Calu3 (cell line): Measurements from ENCODE around the gene ZC3H7B. TPM values are rescaled to one million over a fixed set of nuclear protein-coding genes. Genes with fewer than 3 reads are reported as not detected.

Source experiments
- BruUV-seq: library from RNA; stranded (reverse); fragments of 400-500 nt; replicated peaks from 2 replicates; lab custom pipeline; 2021; lab: Mats Ljungman, UMichigan
- CTCF ChIA-PET: fragments of 300-600 bp; sonication (Branson Sonifier 250); formaldehyde crosslinking; loops from one replicate; lab custom pipeline; 2022; ENCODE audit warnings: antibody characterized with exemption; lab: Charles Lee
- DNase-seq: peaks from one replicate; pipeline ENCODE4 v3.0.0; 2022
- H3K27ac Mint-ChIP-seq: one replicate; pipeline ENCODE4 v1.8.0; 2022; ENCODE audit warnings: mixed read lengths; ENCODE audit not compliant: unreplicated experiment
- H3K27me3 Mint-ChIP-seq: one replicate; pipeline ENCODE4 v1.8.0; 2022; ENCODE audit warnings: mixed read lengths; ENCODE audit not compliant: unreplicated experiment
- H3K36me3 Mint-ChIP-seq: one replicate; pipeline ENCODE4 v1.8.0; 2022; ENCODE audit warnings: mild to moderate bottlenecking, moderate library complexity, mixed read lengths; ENCODE audit not compliant: insufficient read depth, unreplicated experiment
- H3K4me1 Mint-ChIP-seq: one replicate; pipeline ENCODE4 v1.8.0; 2022; ENCODE audit warnings: mild to moderate bottlenecking, low read depth, mixed read lengths; ENCODE audit not compliant: unreplicated experiment
- H3K4me3 Mint-ChIP-seq: one replicate; pipeline ENCODE4 v1.8.0; 2022; ENCODE audit warnings: mild to moderate bottlenecking, low read depth, moderate library complexity, mixed read lengths; ENCODE audit not compliant: unreplicated experiment
- H3K9me3 Mint-ChIP-seq: one replicate; pipeline ENCODE4 v1.8.0; 2022; ENCODE audit warnings: low read depth, mixed read lengths; ENCODE audit not compliant: unreplicated experiment
- intact Hi-C: fragments of 100-400 bp; cut with micrococcal nuclease; formaldehyde crosslinking; loops from one replicate; pipeline ENCODE4 v1.10.0; 2022; ENCODE audit not compliant: unreplicated experiment
- total RNA-seq: library from RNA; stranded (reverse); gene quantifications from 2 replicates; pipeline ENCODE4 v1.2.3, GENCODE V29; 2022
- TF ChIP-seq, protein P1 (sequence below): fragments of 200-600 bp; IDR thresholded peaks from one replicate; pipeline ENCODE4 v1.8.0; 2022; ENCODE audit warnings: antibody characterized with exemption; ENCODE audit not compliant: unreplicated experiment

ZC3H7B gene
- total RNA-seq, 1 experiment from 2014 or later = 53.5 TPM

DNA sequence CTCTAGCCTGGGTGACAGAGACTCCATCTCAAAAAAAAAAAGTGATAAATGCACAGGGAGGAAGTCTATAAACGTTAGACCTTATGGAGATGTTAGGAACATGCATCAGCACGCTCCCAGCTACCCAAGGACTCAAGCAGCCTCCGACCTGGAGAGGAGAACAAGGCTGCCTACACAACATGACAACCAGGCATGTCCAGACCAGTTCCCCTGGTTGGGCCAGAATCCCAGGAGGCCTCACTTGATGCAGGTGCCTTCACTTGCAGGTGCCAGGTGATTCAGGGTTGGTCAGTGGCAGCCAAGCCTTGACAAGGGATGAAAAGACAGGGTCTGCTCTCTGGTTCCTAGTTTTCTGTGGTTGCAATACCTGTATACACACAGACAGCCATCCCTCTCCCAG, 21.3 kb upstream of the ZC3H7B start:
- DNase-seq = no peak
- CTCF ChIA-PET = no interaction called here
- TF ChIP-seq, protein P1, sequence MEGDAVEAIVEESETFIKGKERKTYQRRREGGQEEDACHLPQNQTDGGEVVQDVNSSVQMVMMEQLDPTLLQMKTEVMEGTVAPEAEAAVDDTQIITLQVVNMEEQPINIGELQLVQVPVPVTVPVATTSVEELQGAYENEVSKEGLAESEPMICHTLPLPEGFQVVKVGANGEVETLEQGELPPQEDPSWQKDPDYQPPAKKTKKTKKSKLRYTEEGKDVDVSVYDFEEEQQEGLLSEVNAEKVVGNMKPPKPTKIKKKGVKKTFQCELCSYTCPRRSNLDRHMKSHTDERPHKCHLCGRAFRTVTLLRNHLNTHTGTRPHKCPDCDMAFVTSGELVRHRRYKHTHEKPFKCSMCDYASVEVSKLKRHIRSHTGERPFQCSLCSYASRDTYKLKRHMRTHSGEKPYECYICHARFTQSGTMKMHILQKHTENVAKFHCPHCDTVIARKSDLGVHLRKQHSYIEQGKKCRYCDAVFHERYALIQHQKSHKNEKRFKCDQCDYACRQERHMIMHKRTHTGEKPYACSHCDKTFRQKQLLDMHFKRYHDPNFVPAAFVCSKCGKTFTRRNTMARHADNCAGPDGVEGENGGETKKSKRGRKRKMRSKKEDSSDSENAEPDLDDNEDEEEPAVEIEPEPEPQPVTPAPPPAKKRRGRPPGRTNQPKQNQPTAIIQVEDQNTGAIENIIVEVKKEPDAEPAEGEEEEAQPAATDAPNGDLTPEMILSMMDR = no peak
- Mint-ChIP-seq H3K36me3 (peaks cover 84% of the 10 kb centered on the region), H3K9me3 (no peaks in the 10 kb centered on the region), H3K27me3 (no peaks in the 10 kb centered on the region), H3K27ac (no peak overlapping the region), H3K4me1 (peaks cover 28% of the 10 kb centered on the region), H3K4me3 (no peak overlapping the region)
- intact Hi-C loops = no loop called here
- BruUV-seq = no TSS peak

DNA sequence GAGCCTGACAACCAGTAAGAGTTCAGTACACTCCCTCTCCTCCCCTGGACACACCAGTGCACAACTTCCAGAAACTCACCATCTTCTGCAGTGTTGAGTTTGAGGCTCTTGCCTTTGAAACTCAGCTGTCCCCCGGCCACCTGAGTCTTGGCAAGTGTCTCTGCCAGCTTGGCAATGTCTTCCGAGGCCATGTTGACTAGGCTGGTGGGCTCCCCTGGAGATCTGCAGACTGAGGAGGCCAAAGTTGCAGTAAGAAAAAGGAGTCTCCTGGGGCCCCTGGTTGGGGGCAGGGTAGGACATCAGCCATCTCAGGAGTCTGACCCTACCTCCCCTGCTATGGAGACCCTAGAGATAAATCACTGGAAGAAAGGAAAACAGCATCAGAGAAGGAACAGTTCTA, 20.5 kb upstream of the ZC3H7B start:
- CTCF ChIA-PET = no interaction called here
- H3K27ac Mint-ChIP-seq = no peak overlapping the region
- TF ChIP-seq, protein P1 = no peak
- no TSS peak for BruUV-seq
- no peak overlapping the region for H3K4me3 Mint-ChIP-seq
- H3K9me3 Mint-ChIP-seq = no peaks in the 10 kb centered on the region
- H3K4me1 Mint-ChIP-seq = peaks cover 28% of the 10 kb centered on the region
- intact Hi-C loops = no loop called here
- peaks cover 92% of the 10 kb centered on the region for H3K36me3 Mint-ChIP-seq
- H3K27me3 Mint-ChIP-seq = no peaks in the 10 kb centered on the region
- no peak for DNase-seq

DNA sequence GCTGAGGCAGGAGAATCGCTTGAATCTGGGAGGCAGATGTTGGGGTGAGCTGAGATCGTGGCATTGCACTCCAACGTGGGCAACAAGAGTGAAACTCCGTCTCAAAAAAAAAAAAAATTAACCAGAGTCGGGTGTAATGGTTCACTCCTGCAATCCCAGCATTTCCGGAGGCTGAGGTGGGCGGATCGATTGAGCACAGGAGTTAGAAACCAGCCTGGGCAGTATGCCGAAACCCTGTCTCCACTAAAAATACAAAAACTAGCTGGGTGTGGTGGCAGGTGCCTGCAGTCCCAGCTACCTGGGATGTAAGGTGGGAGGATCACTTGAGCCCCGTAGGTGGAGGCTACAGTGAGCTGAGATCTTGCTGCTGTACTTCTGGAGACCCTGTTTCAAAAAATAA, 16.9 kb upstream of the ZC3H7B start:
- BruUV-seq = no TSS peak
- CTCF ChIA-PET = interaction anchor here (0.7 to 1.4 kb wide), 4 partner anchors 10 to 1968 kb away, joined by 3 to 5 read pairs (median 3); partner anchors contain the start of genes TEF and ZC3H7B
- Mint-ChIP-seq H3K4me1 (peaks cover 45% of the 10 kb centered on the region), H3K36me3 (peaks cover 80% of the 10 kb centered on the region), H3K27me3 (no peaks in the 10 kb centered on the region), H3K27ac (peak overlapping the region; percentile 81), H3K4me3 (peak overlapping the region; percentile 86), H3K9me3 (no peaks in the 10 kb centered on the region)
- intact Hi-C loops = no loop called here
- peak; percentile 77 for DNase-seq
- TF ChIP-seq, protein P1 = no peak

DNA sequence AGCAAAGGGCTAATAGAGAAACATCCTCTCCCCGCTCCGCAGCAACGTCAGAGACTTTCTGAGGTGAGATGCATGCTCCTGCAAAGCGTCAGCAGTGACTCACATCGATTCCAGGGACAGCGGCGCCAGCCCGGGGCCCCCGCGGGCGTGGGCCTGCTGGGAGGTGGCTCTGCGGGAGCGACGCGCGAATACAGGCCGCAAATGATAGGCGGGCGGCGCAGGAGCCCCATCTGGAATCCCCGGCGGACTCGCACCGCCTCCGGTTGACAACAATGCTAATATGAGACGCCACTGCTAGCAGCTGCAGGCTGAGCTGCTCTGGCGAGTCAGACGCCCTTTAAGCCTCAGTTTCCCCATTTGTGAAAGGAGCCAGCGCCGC, 15.9 kb upstream of the ZC3H7B start:
- peak; percentile 73 for DNase-seq
- TF ChIP-seq, protein P1 = no peak
- TSS peak; percentile 35 for BruUV-seq
- no peaks in the 10 kb centered on the region for H3K27me3 Mint-ChIP-seq
- no peaks in the 10 kb centered on the region for H3K9me3 Mint-ChIP-seq
- H3K4me3 Mint-ChIP-seq = peak overlapping the region; percentile 86
- peaks cover 71% of the 10 kb centered on the region for H3K36me3 Mint-ChIP-seq
- peaks cover 55% of the 10 kb centered on the region for H3K4me1 Mint-ChIP-seq
- intact Hi-C loops = no loop called here
- H3K27ac Mint-ChIP-seq = peak overlapping the region; percentile 81
- CTCF ChIA-PET = interaction anchor here (1.4 kb wide), 1 partner anchor 96 kb away, joined by 3 read pairs; the partner anchor contains the start of gene TEF
